ENCODE measurements around the gene ENTREP1.
A peak's percentile ranks its signal among the peaks of the same experiment; 100 is the strongest.

ENTREP1 gene

DNA sequence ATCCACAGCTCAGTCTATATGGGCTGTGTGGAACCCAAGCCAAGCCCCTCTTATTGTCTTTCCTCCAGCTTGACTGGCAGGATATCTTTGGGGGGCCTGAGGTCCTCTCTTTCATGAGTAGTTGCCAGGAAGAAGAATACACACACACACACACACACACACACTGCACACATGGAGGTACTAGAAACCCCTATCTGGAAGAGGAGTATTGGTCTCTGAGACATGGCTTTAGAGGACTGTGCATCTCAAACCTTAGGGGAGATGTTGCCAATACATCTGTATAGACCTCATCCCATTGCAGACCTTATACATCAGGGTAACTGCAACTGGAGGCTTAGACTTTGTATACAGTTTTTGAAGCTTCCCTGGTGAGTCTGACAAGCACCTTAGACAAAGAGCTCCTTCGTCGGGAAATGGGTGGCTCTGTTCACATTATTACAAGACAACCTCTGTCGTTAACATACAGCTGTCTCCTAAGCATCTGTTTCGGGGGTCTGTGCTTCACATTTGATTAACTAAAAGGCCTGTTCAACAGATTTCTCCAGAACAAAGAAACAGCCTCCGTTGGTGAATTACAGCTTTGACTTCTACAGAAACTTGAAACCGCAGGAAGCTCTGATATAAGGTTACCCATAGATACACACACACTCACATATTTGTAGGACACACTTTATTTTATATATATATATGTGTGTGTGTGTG lies 5.5 kb upstream of the ENTREP1 start:
- DNase-seq, result no peak

DNA sequence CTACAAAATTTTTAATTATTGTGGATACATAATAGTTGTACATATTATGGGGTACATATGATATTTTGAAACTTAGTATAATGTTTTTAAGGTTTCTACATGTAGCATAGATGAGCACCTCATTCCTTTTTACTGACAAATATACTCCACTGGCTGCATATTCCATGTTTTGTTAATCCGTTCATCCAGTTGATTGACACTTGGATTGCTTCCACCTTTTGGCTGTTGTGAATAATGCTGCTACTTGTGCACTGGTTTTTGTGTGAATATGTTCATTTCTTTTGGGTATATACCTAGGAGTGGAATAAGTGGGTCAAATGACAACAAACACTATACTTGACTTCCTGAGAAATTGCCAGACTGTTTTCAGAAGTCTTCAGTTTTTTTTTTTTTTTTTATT lies 2.8 kb upstream of the ENTREP1 start:
- no peak for DNase-seq

DNA sequence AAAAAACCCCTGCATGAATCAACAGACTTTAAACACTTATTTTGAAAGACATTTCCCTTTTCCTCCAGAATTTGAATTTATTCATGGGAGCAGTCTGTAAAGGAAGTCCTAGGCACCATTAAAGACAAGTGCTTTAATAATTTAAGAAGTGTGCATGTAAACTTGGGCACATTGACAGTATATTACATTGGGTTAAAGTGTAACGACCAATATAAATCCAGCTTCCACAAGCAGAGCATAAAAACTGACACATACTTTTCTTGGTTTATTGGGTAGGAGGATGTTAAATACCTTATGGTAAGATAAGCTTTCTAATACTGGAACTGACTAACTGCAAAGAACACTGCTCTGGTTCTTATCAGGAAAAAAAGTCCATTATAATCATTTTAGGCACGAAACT lies 1.2 kb upstream of the ENTREP1 start:
- no peak for DNase-seq

DNA sequence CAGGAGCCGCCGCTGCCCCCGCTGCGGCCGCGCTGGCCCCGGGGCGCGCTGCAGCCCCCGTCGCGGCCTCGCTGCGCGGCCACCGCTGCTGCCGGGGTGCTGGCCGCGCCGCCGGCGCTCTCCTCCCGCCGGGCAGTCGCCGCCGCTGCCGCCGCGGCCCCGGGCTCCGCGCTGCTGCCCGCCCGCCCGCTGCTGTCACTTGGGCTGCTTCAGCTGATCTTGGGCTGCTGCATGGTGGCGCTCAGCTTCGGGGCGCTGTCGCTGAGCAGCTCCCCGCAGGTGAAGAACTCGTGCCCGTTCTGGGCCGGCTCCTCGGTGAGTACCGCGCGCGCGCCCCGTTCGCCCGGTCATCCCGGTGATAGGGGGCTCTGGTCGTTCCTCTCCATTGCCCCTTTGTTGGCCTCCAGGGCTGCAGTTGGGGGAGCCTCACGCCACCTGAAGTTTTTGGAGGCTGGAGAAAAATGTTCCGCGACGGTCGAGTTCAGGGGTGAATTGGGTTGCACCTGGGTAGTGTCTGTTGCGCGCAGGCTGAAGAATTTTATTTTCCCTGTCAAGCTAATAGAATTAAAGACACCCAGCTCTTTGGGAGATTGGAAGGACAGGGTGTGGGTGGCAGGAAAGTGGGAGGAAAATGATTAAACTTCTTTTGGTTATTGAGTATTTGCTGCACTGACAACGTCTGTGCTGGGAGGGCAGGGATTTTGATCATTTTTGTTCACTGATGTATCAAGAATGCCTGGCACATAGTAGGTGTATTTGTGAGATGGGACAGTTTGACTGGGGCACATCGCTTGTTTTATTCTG lies 596 bp downstream of the ENTREP1 start:
- peak; percentile 1 for DNase-seq

DNA sequence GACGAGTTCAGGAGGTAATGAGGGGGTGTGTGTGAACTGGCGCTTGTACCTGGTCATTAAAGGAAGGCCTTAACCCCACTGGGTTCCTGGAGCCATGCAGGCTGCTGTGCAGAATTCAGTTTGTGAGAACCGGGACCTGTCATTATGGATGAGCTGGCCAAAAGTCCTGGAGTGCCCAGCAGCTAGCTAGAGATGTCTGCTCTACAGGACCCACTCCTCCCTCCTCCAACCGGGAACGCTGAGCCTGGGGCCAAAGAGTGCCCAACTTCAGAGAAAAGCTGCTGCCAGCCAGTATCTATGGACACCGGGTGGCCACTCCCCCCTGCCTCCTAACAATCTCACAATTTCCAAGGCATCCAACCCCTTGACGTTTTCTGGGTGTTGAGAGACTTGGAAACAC lies 1.2 kb downstream of the ENTREP1 start:
- DNase-seq, result no peak

DNA sequence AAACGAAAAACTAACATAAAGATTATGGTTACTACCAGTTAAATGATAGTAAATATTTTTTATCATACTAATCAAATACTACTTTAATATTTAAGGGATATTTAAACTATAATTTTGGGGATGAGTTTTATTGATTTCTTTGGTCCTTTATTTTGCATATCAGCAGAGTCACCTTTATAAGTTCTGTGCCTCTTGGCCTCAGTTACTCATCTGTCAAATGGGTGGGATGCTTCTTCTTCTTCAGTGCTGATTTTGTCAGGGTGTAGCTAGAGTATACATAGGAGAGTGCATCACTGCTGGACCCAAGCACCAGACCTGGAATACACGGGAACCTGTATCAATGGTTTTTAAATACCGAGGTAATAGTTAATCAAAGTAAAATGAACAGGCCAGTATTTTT lies 5.6 kb downstream of the ENTREP1 start:
- no peak for DNase-seq

DNA sequence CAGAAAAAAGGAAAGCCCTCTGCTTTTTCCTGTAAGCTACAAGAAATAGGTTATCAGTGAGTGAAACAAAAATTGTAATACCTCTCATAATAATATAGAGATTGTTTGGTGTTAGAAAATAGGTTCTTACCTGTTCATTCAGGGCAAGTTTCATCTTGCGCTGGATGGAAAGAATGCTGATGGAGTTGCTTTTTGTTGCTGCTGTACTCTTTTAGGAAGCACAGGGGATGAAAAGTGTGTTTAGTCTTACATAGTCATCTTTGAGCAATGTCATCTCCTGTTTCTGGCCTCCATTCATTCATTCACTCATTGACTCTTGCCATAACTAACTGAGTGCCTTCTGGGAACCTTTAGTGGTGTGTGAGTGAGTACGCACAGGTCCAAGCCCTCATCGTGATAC lies 6.4 kb downstream of the ENTREP1 start:
- no peak for DNase-seq

DNA sequence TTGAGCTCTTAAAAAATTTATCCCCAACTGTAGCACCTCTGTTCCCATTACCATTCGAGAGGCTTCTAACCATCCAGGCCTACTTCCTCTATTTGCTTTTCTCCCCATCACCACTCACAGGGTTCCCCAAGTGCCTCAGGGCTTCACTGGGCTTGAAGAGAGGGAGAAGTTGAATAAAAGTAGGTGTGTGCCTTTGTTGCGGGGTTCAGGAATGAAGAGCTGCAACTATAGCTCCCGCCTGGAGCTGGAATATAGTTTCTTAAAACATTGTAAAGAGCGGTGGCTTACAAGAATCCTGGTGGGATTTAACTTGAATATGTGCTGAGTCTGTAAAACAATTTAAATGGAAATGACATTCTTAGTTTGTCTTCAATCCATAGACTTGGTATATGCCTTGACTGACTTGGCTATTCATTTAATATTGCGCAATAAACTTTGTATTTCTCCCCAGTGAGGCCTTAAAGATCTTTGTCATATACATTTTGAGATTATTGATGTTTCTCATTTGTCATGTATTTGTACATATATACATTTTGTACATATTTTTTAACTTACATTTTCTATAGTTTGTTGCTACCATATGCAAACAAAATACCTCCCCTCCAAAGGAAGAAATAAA lies 7.2 kb downstream of the ENTREP1 start:
- DNase-seq, result no peak

DNA sequence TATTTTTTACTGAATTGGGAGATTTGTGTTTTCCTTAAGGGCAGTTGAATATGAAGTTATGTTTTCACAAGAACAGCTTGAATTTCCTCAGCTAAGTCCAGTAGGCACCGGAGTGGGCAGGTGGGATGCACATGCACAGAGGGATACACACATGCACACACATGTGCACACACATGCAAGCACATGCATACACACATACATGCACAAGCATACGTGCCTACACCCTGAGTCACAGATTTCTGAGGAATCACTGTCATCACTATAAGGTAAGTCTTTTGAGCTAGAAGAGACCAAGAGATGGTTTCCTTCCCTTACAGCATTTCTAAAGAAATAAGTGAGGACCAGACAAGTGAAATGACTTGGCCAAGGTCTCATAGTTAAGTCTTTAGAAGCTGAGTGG lies 8.7 kb downstream of the ENTREP1 start:
- no peak for DNase-seq

DNA sequence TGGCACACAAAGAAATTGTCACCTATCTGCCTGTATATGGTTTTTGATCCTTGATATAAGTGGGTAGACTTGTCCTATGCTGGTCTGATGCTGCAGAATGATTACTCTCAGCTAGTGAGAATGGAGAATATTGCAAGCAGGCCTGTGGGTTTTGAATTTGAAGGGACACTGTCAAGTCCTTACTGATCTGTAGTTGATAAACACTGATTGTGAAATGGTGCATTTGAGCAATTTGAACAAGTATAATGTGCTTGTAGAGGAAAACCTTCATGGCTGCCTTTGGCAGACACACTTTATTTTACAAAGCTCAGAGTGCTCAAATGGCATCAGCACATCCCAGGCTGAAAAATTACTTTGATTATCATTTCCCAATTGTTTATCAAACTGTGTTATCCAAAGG lies 9.3 kb downstream of the ENTREP1 start:
- no peak for DNase-seq

DNA sequence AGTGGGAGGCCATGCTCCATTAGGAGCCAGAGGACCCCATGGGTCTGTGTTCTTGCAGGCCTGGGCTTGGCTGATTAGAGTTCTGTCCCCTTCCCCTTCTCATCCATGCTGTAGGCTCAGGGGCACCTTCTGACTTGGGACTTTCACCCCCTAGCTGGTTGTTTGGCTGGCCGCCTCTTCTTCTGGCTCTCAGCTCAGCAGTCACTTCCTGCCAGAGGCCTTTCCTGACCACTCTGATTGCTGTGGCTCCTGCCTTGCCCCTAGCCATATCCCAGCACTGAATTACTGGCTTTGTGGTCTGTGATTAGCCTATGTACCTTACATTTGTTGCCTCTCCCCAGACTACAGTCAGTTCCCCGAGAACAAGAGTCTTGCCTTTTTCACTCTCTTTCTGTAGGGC lies 14.6 kb downstream of the ENTREP1 start:
- no peak for DNase-seq

DNA sequence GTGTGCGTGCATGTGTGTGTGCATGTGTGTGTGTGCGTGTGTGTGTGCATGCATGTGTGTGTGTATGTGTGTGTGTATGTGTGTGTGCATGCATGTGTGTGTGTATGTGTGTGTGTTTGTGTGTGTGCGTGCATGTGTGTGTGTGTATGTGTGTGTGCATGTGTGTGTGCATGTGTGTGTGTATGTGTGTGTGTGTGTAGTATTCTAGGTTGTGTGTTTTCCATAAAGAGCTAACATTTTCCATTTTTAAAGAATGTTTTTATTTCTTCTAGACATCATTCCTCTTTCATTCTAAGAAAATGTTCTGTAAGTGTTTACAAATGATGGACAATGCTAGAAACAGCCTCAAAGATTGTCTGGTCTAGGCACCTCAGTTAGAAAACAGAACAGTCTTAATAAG lies 15.6 kb downstream of the ENTREP1 start:
- no peak for DNase-seq

DNA sequence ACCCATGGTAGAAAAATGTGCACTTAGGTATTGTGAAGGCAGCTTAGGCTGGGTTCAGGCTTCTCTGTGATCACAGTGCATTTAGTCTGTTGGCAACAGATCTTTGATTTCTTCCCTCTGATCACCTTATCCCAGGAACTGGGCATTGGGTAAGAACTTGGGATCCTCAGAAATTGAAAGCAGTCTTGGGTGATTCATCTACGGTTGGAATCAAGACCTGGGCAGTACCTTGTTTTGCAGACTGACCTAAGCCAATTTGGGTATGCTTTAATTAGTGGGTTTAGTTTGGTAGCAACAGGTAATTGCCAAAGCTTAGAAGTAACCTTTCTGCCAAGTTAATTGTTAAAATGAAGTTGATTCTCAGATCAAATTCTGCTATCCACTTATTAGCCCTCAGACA lies 17.8 kb downstream of the ENTREP1 start:
- no peak for DNase-seq

DNA sequence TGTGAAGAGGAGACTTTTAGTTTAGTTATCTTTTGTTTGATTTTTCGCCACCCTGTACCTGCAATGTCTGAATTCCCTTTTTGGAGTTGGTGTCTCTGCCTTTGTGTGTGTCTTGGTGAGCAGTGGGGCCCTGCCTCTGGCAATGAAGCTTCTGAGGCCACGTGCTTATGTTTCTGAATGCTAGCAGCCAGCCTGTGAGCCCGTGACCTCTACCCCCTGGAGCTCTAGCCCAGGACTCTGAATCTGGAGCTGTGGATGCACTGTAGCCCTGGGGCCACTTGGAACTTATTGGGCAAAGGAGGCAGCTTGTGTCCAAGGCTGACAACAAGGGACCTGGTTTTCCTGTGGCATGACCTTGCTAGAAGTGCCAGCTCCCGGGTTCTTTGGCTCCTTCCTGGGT lies 19.4 kb downstream of the ENTREP1 start:
- no peak for DNase-seq

DNA sequence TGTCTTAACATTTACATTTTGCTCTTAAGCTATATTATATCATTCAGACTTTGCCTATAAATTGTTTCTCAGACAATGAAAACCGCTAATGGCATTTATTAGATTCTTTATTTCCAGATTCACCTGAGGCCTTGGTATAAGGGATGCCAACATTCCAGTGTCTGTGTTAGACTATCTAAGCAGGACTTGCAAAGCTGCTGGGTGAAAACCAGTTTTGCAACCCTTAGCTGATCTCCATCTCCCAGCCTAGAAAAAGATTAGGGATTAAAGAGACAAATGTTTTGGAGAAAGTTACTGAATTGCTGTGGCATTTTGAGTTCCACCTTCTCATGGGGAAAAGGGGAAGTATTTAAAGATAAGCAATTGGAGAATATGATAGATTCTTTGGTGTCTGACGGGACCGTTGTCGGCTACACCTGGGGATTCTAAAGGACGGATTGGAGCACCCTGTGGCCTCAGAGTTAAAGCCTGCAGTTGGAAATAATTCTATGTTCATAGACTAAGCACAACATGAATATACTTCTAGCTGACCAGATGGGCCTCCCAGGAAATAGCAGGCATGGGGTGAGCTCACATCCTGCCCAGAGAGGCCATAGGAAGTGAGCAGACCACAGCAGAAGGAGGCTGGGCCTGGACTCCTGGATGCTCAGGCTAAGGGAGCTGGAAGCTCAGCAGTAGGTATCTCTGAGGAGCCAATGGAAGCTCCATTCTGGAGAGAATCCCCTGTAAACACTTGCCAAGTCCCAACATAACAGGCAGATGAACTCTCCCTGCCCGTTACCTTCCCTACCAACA lies 21.8 kb downstream of the ENTREP1 start:
- DNase-seq, result no peak

DNA sequence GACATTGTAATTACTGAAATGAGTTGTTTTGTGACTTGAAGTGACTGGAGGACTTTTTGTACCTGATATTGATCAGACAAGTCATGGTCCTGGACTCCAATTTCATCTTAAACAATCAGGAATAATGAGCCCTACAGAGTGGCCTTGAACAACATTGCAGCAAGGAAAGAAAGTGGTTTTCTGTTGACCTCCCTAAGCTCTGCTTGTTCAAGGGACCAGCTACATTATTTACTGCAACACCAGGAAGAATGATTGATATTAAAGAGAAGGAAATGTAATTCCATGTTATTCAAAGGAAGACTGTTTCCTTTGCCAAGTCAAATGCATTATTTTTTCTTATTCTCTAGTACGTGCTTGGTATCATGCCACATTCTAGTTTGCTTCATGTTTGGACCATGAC lies 22.6 kb downstream of the ENTREP1 start:
- DNase-seq, result no peak

DNA sequence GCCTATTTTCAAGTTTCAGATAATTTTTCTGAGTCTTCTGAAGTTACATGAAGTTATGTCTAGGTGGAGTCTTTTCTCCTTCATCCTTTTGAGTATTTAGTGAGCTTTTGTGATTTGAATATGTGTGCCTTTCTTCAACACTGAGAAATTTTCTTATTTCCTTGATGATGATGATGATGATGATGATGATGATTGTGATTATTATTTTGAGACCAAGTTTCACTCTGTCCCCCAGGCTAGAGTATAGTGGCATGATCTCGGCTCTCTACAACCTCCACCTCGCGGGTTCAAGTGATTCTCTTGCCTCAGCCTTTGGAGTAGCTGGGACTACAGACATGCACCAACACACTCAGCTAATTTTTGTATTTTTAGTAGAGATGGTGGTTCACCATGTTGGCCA lies 26.2 kb downstream of the ENTREP1 start:
- DNase-seq, result no peak

DNA sequence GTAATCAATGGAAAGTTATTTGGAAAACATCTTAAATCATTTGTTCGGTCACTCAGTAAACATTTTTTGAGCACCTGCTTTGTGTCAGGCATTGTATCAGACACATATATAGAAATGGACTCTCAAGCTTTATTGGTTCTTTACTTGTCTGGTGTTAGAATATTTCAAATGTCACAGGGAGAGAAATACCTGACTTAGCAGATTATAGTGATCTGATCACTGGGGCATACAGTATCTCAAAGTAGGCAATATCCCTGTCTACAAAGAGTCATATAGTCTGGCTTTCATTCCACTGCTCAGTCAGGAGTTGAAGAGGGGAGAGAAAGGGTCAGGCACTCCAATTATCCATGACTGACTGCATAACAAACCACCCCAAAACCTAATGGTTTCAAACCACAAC lies 30.2 kb downstream of the ENTREP1 start:
- no peak for DNase-seq

DNA sequence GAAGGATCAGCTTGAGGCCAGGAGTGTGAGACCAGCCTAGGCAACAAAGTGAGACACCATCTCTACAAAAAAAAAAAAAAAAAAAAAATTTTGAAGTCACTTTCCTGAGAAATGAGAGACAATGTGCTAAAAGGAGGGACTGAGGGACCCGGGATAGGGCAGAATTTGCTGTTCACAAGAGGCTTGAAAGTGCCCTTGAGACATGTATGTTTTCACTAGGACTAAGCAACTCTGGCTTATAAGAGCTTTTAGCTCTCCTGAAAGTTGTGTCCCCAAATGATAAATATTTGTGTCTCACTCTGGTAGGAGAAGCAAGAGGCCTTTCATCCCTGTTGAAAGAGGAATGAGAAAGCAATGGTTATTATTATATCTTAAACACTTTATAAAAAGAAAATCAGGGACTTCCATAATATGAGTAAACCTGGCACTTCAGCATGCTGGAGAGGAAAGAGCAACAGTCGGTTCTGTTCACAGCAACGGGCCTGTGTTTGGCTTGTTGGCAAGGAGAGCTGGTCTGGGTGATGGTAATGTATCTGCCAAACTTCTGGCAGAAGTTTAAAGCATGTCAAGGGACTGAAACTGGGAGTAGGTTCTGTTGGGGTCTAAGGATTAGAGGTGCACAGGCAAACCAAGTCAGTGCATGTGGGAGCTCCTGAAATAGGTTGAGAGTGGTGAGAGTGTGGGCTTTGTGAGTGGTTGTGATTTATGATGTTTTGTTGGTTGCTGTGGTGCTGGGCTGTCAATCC lies 32.2 kb downstream of the ENTREP1 start:
- no peak for DNase-seq

DNA sequence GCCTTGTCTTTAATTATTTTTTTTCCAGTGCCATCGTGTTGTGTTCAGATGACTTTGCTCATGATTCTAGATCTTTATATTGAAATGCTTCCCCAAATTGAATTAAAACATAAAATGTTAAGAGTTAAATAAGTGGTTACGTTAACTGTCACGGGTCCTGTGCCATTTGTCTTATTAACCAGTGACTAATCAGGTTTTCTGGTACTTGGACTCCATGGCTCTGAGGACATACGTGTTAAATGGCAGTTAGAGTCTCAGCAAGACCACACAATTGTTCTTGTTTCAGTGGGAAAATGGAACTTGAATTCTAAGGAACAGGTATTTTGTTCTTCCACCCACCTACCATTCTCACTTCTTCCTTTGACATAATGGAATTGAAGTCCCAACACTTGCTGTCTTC lies 32.8 kb downstream of the ENTREP1 start:
- DNase-seq, result no peak

DNA sequence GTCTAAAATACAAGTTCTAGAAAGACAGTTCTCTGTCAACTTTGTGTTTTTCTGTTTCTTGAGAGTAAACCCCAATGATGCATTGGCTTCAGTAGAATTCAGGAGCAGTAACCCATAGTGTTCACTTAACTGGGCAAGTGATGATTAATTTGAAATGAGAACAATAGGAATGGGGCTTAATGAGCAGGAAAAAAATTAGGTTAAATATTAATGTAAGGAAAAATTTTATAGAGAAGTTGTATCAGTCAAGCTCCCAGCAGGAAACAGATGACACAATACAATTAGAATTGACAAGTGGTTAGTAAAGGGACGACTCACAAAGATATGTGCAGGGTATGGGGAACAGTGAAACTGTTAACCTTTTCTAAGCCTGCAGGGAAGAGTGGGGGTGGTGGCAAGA lies 38.2 kb downstream of the ENTREP1 start:
- DNase-seq, result no peak

DNA sequence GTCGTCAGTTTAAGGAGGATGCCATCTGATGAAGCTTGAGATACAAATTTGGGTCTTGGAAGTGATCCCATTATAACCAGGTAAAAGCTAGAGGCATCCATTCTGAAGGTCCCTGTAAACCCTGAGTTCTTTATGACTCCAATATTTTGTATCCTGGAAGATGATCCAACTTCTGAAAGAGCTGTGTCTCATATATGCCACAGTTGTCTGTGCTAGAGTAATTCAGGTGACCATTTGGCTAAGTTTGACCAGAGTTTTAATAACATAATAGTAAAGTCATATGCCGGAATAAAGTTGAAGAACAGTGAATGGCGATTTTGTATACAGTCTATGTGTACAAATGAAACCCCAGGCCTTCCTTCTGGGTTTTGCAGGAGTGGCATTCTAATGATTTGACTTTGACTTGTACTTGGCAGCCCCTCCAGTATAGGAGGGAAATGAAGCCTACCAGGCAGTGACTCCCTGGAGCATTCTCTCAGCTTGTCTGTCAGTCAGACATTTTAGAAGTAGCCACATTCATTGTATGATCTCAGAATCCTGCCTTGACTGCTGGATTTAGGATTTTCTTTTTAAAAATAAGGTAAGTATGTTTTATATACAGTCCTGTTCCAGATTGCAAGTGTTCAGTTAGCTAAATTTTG lies 39.6 kb downstream of the ENTREP1 start:
- no peak for DNase-seq

Data from DMS79 treated with DMSO at 0.1 percent for 48 hours (cell line).